Measurements from ENCODE around the gene CD44. TPM values are rescaled to one million over a fixed set of nuclear protein-coding genes. Genes with fewer than 3 reads are reported as not detected.
A peak's percentile ranks its signal among the peaks of the same experiment; 100 is the strongest.

Gene CD44
- total RNA-seq, 1 donor from 2014 or later = 14.0 TPM

GRCh38 chr11:35190804-35191348, 51.9 kb downstream of the CD44 start:
- H3K27me3 ChIP-seq (ENCODE audit: low read depth) = no peaks in the 10 kb centered on the region
- DNase-seq = no peak
- peaks cover 9% of the 10 kb centered on the region for H3K36me3 ChIP-seq
- intact Hi-C loops (cut with micrococcal nuclease) = no loop called here
- no peak overlapping the region for H3K4me3 ChIP-seq
- peaks cover 27% of the 10 kb centered on the region for H3K4me1 ChIP-seq
- H3K9me3 ChIP-seq (replicated peaks) = no peaks in the 10 kb centered on the region
- TF ChIP-seq, protein P1, sequence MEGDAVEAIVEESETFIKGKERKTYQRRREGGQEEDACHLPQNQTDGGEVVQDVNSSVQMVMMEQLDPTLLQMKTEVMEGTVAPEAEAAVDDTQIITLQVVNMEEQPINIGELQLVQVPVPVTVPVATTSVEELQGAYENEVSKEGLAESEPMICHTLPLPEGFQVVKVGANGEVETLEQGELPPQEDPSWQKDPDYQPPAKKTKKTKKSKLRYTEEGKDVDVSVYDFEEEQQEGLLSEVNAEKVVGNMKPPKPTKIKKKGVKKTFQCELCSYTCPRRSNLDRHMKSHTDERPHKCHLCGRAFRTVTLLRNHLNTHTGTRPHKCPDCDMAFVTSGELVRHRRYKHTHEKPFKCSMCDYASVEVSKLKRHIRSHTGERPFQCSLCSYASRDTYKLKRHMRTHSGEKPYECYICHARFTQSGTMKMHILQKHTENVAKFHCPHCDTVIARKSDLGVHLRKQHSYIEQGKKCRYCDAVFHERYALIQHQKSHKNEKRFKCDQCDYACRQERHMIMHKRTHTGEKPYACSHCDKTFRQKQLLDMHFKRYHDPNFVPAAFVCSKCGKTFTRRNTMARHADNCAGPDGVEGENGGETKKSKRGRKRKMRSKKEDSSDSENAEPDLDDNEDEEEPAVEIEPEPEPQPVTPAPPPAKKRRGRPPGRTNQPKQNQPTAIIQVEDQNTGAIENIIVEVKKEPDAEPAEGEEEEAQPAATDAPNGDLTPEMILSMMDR (IDR thresholded peaks at IDR 0.05; ENCODE audit: borderline replicate concordance) = no peak
- H3K27ac ChIP-seq (replicated peaks) = no peak overlapping the region

- no peaks in the 10 kb centered on the region for H3K27me3 ChIP-seq (ENCODE audit: low read depth)
- H3K27ac ChIP-seq (replicated peaks) = peak overlapping the region; percentile 41
- H3K4me3 ChIP-seq = no peak overlapping the region
- H3K36me3 ChIP-seq = peaks cover 9% of the 10 kb centered on the region
- H3K9me3 ChIP-seq (replicated peaks) = no peaks in the 10 kb centered on the region
- H3K4me1 ChIP-seq = peaks cover 27% of the 10 kb centered on the region
- intact Hi-C loops (cut with micrococcal nuclease) = no loop called here
- DNase-seq = peak; percentile 54
- TF ChIP-seq, protein P1 (IDR thresholded peaks at IDR 0.05; ENCODE audit: borderline replicate concordance) = no peak
Measured at GRCh38 chr11:35192347-35192746, 53.4 kb downstream of the CD44 start.

- Histone ChIP-seq H3K9me3 (replicated peaks) (no peaks in the 10 kb centered on the region), H3K4me3 (no peak overlapping the region), H3K4me1 (peaks cover 27% of the 10 kb centered on the region), H3K27ac (replicated peaks) (no peak overlapping the region), H3K36me3 (peaks cover 9% of the 10 kb centered on the region), H3K27me3 (ENCODE audit: low read depth) (no peaks in the 10 kb centered on the region)
- intact Hi-C loops (cut with micrococcal nuclease) = no loop called here
- no peak for DNase-seq
- TF ChIP-seq, protein P1 (IDR thresholded peaks at IDR 0.05; ENCODE audit: borderline replicate concordance) = no peak
Measured at GRCh38 chr11:35193767-35194166, 54.8 kb downstream of the CD44 start.

GRCh38 chr11:35197292-35197691, 58.3 kb downstream of the CD44 start:
- DNase-seq = no peak
- H3K4me3 ChIP-seq = no peak overlapping the region
- H3K36me3 ChIP-seq = peaks cover 9% of the 10 kb centered on the region
- intact Hi-C loops (cut with micrococcal nuclease) = no loop called here
- TF ChIP-seq, protein P1 (IDR thresholded peaks at IDR 0.05; ENCODE audit: borderline replicate concordance) = no peak
- no peaks in the 10 kb centered on the region for H3K9me3 ChIP-seq (replicated peaks)
- H3K27me3 ChIP-seq (ENCODE audit: low read depth) = no peaks in the 10 kb centered on the region
- H3K27ac ChIP-seq (replicated peaks) = no peak overlapping the region
- peaks cover 12% of the 10 kb centered on the region for H3K4me1 ChIP-seq

DNA sequence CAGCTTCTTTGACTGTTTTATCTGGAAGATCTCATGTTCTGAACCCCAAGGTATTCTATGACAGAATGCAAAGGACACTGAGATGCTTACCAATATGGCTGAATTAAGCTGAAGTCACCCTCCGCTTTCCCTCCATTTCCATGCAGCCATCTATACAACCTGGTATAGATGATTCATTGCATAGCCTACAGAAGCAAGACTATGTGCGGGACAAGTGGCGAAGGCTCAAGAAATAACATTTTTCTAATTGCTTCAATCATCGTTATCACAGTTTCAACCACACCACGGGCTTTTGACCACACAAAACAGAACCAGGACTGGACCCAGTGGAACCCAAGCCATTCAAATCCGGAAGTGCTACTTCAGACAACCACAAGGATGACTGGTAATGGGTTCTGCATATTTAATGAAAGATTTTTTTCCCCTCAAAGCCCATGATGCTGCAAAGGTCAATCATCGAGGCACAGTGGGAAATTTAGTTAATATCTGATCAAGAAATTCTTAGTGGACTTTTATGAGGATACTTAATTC, 61.9 kb downstream of the CD44 start:
- no peaks in the 10 kb centered on the region for H3K4me1 ChIP-seq
- DNase-seq = no peak
- H3K9me3 ChIP-seq (replicated peaks) = no peaks in the 10 kb centered on the region
- H3K4me3 ChIP-seq = no peak overlapping the region
- no peaks in the 10 kb centered on the region for H3K27me3 ChIP-seq (ENCODE audit: low read depth)
- H3K36me3 ChIP-seq = peaks cover 9% of the 10 kb centered on the region
- no peak overlapping the region for H3K27ac ChIP-seq (replicated peaks)
- TF ChIP-seq, protein P1 (IDR thresholded peaks at IDR 0.05; ENCODE audit: borderline replicate concordance) = no peak
- intact Hi-C loops (cut with micrococcal nuclease) = no loop called here
